ENCODE data around the gene MLLT10.

GRCh38 chr10:21675157-21675796 is 141.2 kb downstream of the MLLT10 start:
- peak; percentile 92 for TF ChIP-seq CTCF (conservative IDR thresholded peaks at IDR 0.05; ENCODE audit: low read depth, low read length)
- TF ChIP-seq EZH2 (IDR thresholded peaks at IDR 0.05; ENCODE audit: borderline replicate concordance, low read depth, low read length, poor library complexity, severe bottlenecking) = no peak
